Measurements from ENCODE around the gene CMSS1. TPM values are rescaled to one million over a fixed set of nuclear protein-coding genes. Genes with fewer than 3 reads are reported as not detected.

Gene CMSS1
- total RNA-seq, 1 experiment from 2014 or later = 64.1 TPM

DNA sequence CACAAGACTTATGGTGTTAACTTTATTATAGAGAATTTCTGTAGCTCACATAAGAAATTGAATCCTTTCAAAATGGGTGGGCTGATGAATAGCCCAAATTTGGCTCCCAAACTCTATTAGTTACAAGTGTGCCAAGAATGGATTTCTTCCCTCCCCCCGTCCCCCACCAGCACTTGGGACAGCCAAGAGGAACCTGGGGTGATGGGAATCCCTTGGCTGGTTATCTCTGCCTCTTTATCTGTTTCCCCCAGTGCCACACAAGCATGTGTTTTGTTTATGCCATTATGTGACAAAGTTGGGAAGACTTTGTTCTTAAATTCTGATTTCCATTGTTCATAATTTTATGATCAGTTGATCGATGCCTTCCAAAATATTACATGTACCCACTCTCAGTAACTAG, 28.3 kb downstream of the CMSS1 start:
- no peak for DNase-seq (ENCODE audit: low read depth, low spot score)
- Histone ChIP-seq H3K27me3 (ENCODE audit: insufficient read depth, low read length) (no peaks in the 10 kb centered on the region), H3K4me3 (replicated peaks in 1 of 2; ENCODE audit: low read depth in 1 of 2, low read length in 2 of 2) (no peak overlapping the region), H2AFZ (ENCODE audit: low read depth, low read length, poor library complexity, severe bottlenecking) (no peak overlapping the region), H4K20me1 (ENCODE audit: insufficient read depth) (0 out of 2 replicates have a peak, but pooled peaks cover 3% of the 10 kb centered on the region), H3K9me3 (ENCODE audit: control insufficient read depth in 1 of 2, insufficient read depth in 1 of 2, low read depth in 1 of 2, low read length in 2 of 2) (no peaks in the 10 kb centered on the region), H3K9me2 (ENCODE audit: insufficient read depth) (no peaks in the 10 kb centered on the region), H3K79me2 (ENCODE audit: insufficient read depth, low read length) (peaks cover 55% of the 10 kb centered on the region), H3K4me1 (ENCODE audit: control insufficient read depth in 1 of 2, insufficient read depth in 2 of 2, low read length in 2 of 2) (no peaks in the 10 kb centered on the region), H3K36me3 (ENCODE audit: control insufficient read depth in 1 of 2, insufficient read depth in 2 of 2, low read length in 2 of 2) (no peaks in the 10 kb centered on the region), H3K4me2 (ENCODE audit: low read length) (no peak overlapping the region), H3K27ac (ENCODE audit: low read depth, low read length) (no peak overlapping the region), H3K9ac (ENCODE audit: low read length) (no peak overlapping the region)
- ChIA-PET RAD21 (ENCODE audit: low non-redundant PET in 1 of 2, low total read pairs in 2 of 2, uncharacterized antibody in 2 of 2, unreplicated experiment in 2 of 2) (no interaction called here), POLR2A (no interaction called here), CTCF (interaction anchor here (2.1 kb wide), 1 partner anchor 408 kb away, joined by 11 read pairs; no protein-coding TSS in a partner anchor)
- intact Hi-C loops (cut with micrococcal nuclease) = no loop called here
- no peak for TF ChIP-seq ZNF274 (IDR thresholded peaks at IDR 0.05; ENCODE audit: low read depth, low read length)
- no peak for TF ChIP-seq TCF7L2 (IDR thresholded peaks at IDR 0.05; ENCODE audit: borderline replicate concordance, extremely low read depth, insufficient read depth, insufficient read length)
- TF ChIP-seq EZH2phosphoT487 (IDR thresholded peaks at IDR 0.05; ENCODE audit: borderline replicate concordance) = no peak
- TF ChIP-seq EZH2 (IDR thresholded peaks at IDR 0.05) = no peak
- no peak for TF ChIP-seq YY1 (IDR thresholded peaks at IDR 0.05; ENCODE audit: extremely low read depth, insufficient replicate concordance, low read depth, low read length)
- TF ChIP-seq SRF (IDR thresholded peaks at IDR 0.05; ENCODE audit: low read depth) = no peak
- TF ChIP-seq CBX3 (IDR thresholded peaks at IDR 0.05; ENCODE audit: low read depth) = no peak
- TF ChIP-seq SP1 (IDR thresholded peaks at IDR 0.05; ENCODE audit: low read depth) = no peak
- TF ChIP-seq EGR1 (IDR thresholded peaks at IDR 0.05; ENCODE audit: low read depth) = no peak
- TF ChIP-seq, protein P1, sequence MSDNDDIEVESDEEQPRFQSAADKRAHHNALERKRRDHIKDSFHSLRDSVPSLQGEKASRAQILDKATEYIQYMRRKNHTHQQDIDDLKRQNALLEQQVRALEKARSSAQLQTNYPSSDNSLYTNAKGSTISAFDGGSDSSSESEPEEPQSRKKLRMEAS (IDR thresholded peaks at IDR 0.05) = no peak
- TF ChIP-seq POLR2A (IDR thresholded peaks at IDR 0.05; ENCODE audit: borderline replicate concordance, extremely low read depth, insufficient read depth, insufficient read length) = no peak
- no peak for TF ChIP-seq FOSL1 (IDR thresholded peaks at IDR 0.05; ENCODE audit: low read depth)
- no peak for TF ChIP-seq ZFX (IDR thresholded peaks at IDR 0.05)
- TF ChIP-seq RAD21 (IDR thresholded peaks at IDR 0.05; ENCODE audit: low read depth) = no peak
- BruUV-seq (replicated peaks) = no TSS peak
- no peak for ATAC-seq
